ENCODE measurements around the gene TCF4. TPM values are rescaled to one million over a fixed set of nuclear protein-coding genes. Genes with fewer than 3 reads are reported as not detected.

The TCF4 gene
- total and polyA plus RNA-seq, 2 donors (not counting 3 experiments of a cell fraction or from before 2014, with no cell fraction given) = 183 to 390 TPM

- CTCF ChIA-PET = interaction anchor here (1.0 to 1.2 kb wide), 2 partner anchors 10 to 112 kb away, joined by 3 read pairs; no protein-coding TSS in a partner anchor
- FAIRE-seq = no peak
Measured at GRCh38 chr18:55346961-55347740, 240.8 kb downstream of the TCF4 start.

GRCh38 chr18:55346387-55346786 lies 241.6 kb downstream of the TCF4 start:
- ChIA-PET CTCF (interaction anchor here (1.0 to 1.1 kb wide), 2 partner anchors 111 to 436 kb away, joined by 3 read pairs; no protein-coding TSS in a partner anchor), POLR2A (no interaction called here)
- TF ChIP-seq POLR2A (IDR thresholded peaks at IDR 0.05; ENCODE audit: low read depth, low read length) (no peak), MYC (IDR thresholded peaks at IDR 0.05; ENCODE audit: low read depth, low read length) (no peak), FOS (IDR thresholded peaks at IDR 0.05; ENCODE audit: borderline replicate concordance, insufficient read depth, low read length) (no peak), MAX (IDR thresholded peaks at IDR 0.05; ENCODE audit: insufficient read depth, insufficient read length) (no peak), CTCF (IDR thresholded peaks at IDR 0.05; ENCODE audit: extremely low read depth in 1 of 2, insufficient read depth in 1 of 2, low read depth in 1 of 2, low read length in 2 of 2) (no peak), EZH2 (IDR thresholded peaks at IDR 0.05; ENCODE audit: borderline replicate concordance, low read depth, low read length, severe bottlenecking) (no peak), POLR2AphosphoS5 (IDR thresholded peaks at IDR 0.05; ENCODE audit: insufficient read depth, low read depth, low read length) (no peak), JUN (IDR thresholded peaks at IDR 0.05; ENCODE audit: borderline replicate concordance, insufficient read depth, insufficient read length, low read depth) (no peak), GATA2 (IDR thresholded peaks at IDR 0.05; ENCODE audit: insufficient read depth, insufficient read length, low read depth, low read length) (no peak)
- Histone ChIP-seq H3K9ac (replicated peaks; ENCODE audit: extremely low read depth, insufficient read depth, low read length) (no peak overlapping the region), H3K4me1 (ENCODE audit: control insufficient read depth, extremely low read depth, insufficient read depth, low read length) (peaks cover 7% of the 10 kb centered on the region), H3K27me3 (ENCODE audit: control insufficient read depth in 2 of 2, insufficient read depth in 2 of 2, low read length in 2 of 2) (no peaks in the 10 kb centered on the region), H3K9me1 (replicated peaks; ENCODE audit: control insufficient read depth, extremely low read depth, insufficient read depth, low read length) (no peaks in the 10 kb centered on the region), H3K27ac (ENCODE audit: insufficient read depth, low read depth, low read length) (no peak overlapping the region), H2AFZ (ENCODE audit: low read depth, low read length) (no peak overlapping the region), H3K4me3 (replicated peaks in 1 of 3; ENCODE audit: insufficient read depth in 1 of 3, low read depth in 1 of 3, low read length in 3 of 3) (no peak overlapping the region), H4K20me1 (replicated peaks; ENCODE audit: control insufficient read depth, extremely low read depth, insufficient read depth, low read length) (peaks cover 4% of the 10 kb centered on the region), H3K9me3 (replicated peaks; ENCODE audit: control insufficient read depth, insufficient read depth, low read length) (no peaks in the 10 kb centered on the region), H3K79me2 (ENCODE audit: control insufficient read depth, insufficient read depth, low read length) (peaks cover 52% of the 10 kb centered on the region), H3K36me3 (ENCODE audit: control insufficient read depth in 2 of 2, extremely low read depth in 1 of 2, insufficient read depth in 2 of 2, low read length in 2 of 2) (peaks cover 14 to 16% of the 10 kb centered on the region in 2 experiments), H3K4me2 (ENCODE audit: insufficient read depth, low read length) (no peak overlapping the region)
- dilution Hi-C loops (cut with MboI; ENCODE audit: extremely low pct_ligation_motif_present, low sequenced_read_pairs) = no loop called here
- BruUV-seq (replicated peaks) = no TSS peak
- DNase-seq (ENCODE audit: low read depth, low spot score) = no peak
- no peak for FAIRE-seq
- intact Hi-C loops (cut with micrococcal nuclease) = no loop called here

More at GRCh38 chr18:55346961-55347740, 240.8 kb downstream of the TCF4 start:
- H3K4me3 ChIP-seq (replicated peaks in 1 of 3; ENCODE audit: insufficient read depth in 1 of 3, low read depth in 1 of 3, low read length in 3 of 3) = no peak overlapping the region
- no peak overlapping the region for H3K27ac ChIP-seq (ENCODE audit: insufficient read depth, low read depth, low read length)
- POLR2A ChIA-PET = no interaction called here
- H3K9me1 ChIP-seq (replicated peaks; ENCODE audit: control insufficient read depth, extremely low read depth, insufficient read depth, low read length) = no peaks in the 10 kb centered on the region
- no peak overlapping the region for H3K9ac ChIP-seq (replicated peaks; ENCODE audit: extremely low read depth, insufficient read depth, low read length)
- no TSS peak for BruUV-seq (replicated peaks)
- no peak overlapping the region for H2AFZ ChIP-seq (ENCODE audit: low read depth, low read length)
- H3K4me1 ChIP-seq (ENCODE audit: control insufficient read depth, extremely low read depth, insufficient read depth, low read length) = peaks cover 15% of the 10 kb centered on the region
- no peaks in the 10 kb centered on the region for H3K9me3 ChIP-seq (replicated peaks; ENCODE audit: control insufficient read depth, insufficient read depth, low read length)
- no peak for DNase-seq (ENCODE audit: low read depth, low spot score)
- H3K36me3 ChIP-seq (ENCODE audit: control insufficient read depth in 2 of 2, extremely low read depth in 1 of 2, insufficient read depth in 2 of 2, low read length in 2 of 2) = peaks cover 14 to 16% of the 10 kb centered on the region in 2 experiments
- intact Hi-C loops (cut with micrococcal nuclease) (no loop called here), dilution Hi-C loops (cut with MboI; ENCODE audit: extremely low pct_ligation_motif_present, low sequenced_read_pairs) (no loop called here)
- TF ChIP-seq POLR2AphosphoS5 (IDR thresholded peaks at IDR 0.05; ENCODE audit: insufficient read depth, low read depth, low read length) (no peak), GATA2 (IDR thresholded peaks at IDR 0.05; ENCODE audit: insufficient read depth, insufficient read length, low read depth, low read length) (no peak), MYC (IDR thresholded peaks at IDR 0.05; ENCODE audit: low read depth, low read length) (no peak), POLR2A (IDR thresholded peaks at IDR 0.05; ENCODE audit: low read depth, low read length) (no peak), EZH2 (IDR thresholded peaks at IDR 0.05; ENCODE audit: borderline replicate concordance, low read depth, low read length, severe bottlenecking) (no peak), FOS (IDR thresholded peaks at IDR 0.05; ENCODE audit: borderline replicate concordance, insufficient read depth, low read length) (no peak)
- peaks cover 4% of the 10 kb centered on the region for H4K20me1 ChIP-seq (replicated peaks; ENCODE audit: control insufficient read depth, extremely low read depth, insufficient read depth, low read length)
- H3K27me3 ChIP-seq (ENCODE audit: control insufficient read depth in 2 of 2, insufficient read depth in 2 of 2, low read length in 2 of 2) = no peaks in the 10 kb centered on the region
- H3K4me2 ChIP-seq (ENCODE audit: insufficient read depth, low read length) = no peak overlapping the region
- peaks cover 49% of the 10 kb centered on the region for H3K79me2 ChIP-seq (ENCODE audit: control insufficient read depth, insufficient read depth, low read length)
